Measurements from ENCODE around the gene ZNF536. TPM values are rescaled to one million over a fixed set of nuclear protein-coding genes. Genes with fewer than 3 reads are reported as not detected.
"Not testable (repeated sequence)": the region's sequence is repeated elsewhere in the genome, so short reads cannot be mapped to it uniquely, and the experiment has no call there.

Gene ZNF536
- total RNA-seq, 1 donor from 2014 or later = not detected

DNA sequence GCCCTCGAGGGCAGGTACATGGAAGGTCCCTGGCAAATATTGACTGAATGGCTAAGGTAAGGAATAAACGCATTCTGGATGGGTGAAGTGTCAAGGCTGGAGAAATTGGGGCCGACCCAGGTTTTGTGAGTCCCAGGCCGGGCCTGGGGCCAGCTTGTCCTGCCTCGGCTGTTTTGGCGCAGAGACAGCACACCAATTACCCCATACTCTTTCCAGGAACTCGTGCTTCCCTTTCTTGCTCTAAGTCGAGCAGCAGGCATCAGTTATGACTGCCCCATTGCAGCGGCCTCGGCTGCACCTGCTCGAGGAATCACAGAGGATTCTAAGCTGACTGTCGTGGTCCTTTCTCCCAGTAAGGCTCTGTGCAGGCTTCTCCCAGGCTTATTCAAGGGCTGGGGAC is 67.1 kb downstream of the ZNF536 start:
- Mint-ChIP-seq H3K36me3 (ENCODE audit: low read depth) (no peaks in the 10 kb centered on the region), H3K9me3 (no peaks in the 10 kb centered on the region), H3K27me3 (no peaks in the 10 kb centered on the region), H3K27ac (no peak overlapping the region), H3K4me1 (no peaks in the 10 kb centered on the region), H3K4me3 (no peak overlapping the region)
- intact Hi-C loops (cut with micrococcal nuclease) = no loop called here
- no peak for DNase-seq

- H3K27me3 Mint-ChIP-seq = no peaks in the 10 kb centered on the region
- DNase-seq = no peak
- no peak overlapping the region for H3K4me3 Mint-ChIP-seq
- no peak overlapping the region for H3K27ac Mint-ChIP-seq
- H3K36me3 Mint-ChIP-seq (ENCODE audit: low read depth) = no peaks in the 10 kb centered on the region
- no peaks in the 10 kb centered on the region for H3K9me3 Mint-ChIP-seq
- no peaks in the 10 kb centered on the region for H3K4me1 Mint-ChIP-seq
- intact Hi-C loops (cut with micrococcal nuclease) = no loop called here
Measured at GRCh38 chr19:30441011-30441410, 68.8 kb downstream of the ZNF536 start.

GRCh38 chr19:30442674-30443073 is 70.5 kb downstream of the ZNF536 start:
- H3K27me3 Mint-ChIP-seq = no peaks in the 10 kb centered on the region
- no peak overlapping the region for H3K27ac Mint-ChIP-seq
- no peaks in the 10 kb centered on the region for H3K4me1 Mint-ChIP-seq
- no peaks in the 10 kb centered on the region for H3K36me3 Mint-ChIP-seq (ENCODE audit: low read depth)
- intact Hi-C loops (cut with micrococcal nuclease) = no loop called here
- H3K4me3 Mint-ChIP-seq = no peak overlapping the region
- no peak for DNase-seq
- H3K9me3 Mint-ChIP-seq = no peaks in the 10 kb centered on the region

DNA sequence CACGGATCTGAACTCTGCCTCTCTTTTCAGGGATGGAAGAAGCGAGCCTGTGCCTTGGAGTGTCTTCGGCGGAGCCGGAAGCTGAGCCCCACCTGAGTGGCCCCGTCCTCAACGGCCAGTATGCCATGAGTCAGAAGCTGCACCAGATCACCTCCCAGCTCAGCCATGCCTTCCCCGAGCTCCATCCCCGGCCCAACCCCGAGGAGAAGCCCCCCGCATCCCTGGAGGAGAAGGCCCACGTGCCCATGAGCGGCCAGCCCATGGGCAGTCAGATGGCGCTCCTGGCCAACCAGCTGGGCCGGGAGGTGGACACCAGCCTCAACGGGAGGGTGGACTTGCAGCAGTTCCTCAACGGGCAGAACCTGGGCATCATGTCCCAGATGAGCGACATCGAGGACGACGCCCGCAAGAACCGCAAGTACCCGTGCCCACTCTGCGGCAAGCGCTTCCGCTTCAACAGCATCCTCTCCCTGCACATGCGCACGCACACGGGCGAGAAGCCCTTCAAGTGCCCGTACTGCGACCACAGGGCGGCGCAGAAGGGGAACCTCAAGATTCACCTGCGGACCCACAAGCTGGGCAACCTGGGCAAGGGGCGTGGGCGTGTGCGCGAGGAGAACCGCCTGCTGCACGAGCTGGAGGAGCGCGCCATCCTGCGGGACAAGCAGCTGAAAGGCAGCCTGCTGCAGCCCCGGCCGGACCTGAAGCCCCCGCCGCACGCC is 71.5 kb downstream of the ZNF536 start:
- no peaks in the 10 kb centered on the region for H3K36me3 Mint-ChIP-seq (ENCODE audit: low read depth)
- no peaks in the 10 kb centered on the region for H3K9me3 Mint-ChIP-seq
- no peaks in the 10 kb centered on the region for H3K4me1 Mint-ChIP-seq
- no peaks in the 10 kb centered on the region for H3K27me3 Mint-ChIP-seq
- no peak for DNase-seq
- H3K4me3 Mint-ChIP-seq = no peak overlapping the region
- no peak overlapping the region for H3K27ac Mint-ChIP-seq
- intact Hi-C loops (cut with micrococcal nuclease) = no loop called here

- no peaks in the 10 kb centered on the region for H3K27me3 Mint-ChIP-seq
- intact Hi-C loops (cut with micrococcal nuclease) = no loop called here
Measured at GRCh38 chr19:30444253-30444671, 72.1 kb downstream of the ZNF536 start.

GRCh38 chr19:30444686-30445232 is 72.6 kb downstream of the ZNF536 start:
- Mint-ChIP-seq H3K9me3 (no peaks in the 10 kb centered on the region), H3K27ac (no peak overlapping the region), H3K4me1 (no peaks in the 10 kb centered on the region), H3K36me3 (ENCODE audit: low read depth) (no peaks in the 10 kb centered on the region), H3K27me3 (peaks cover under 1% of the 10 kb centered on the region), H3K4me3 (no peak overlapping the region)
- intact Hi-C loops (cut with micrococcal nuclease) = no loop called here
- DNase-seq = no peak

More at GRCh38 chr19:30444253-30444671, 72.1 kb downstream of the ZNF536 start:
- no peaks in the 10 kb centered on the region for H3K4me1 Mint-ChIP-seq
- no peaks in the 10 kb centered on the region for H3K9me3 Mint-ChIP-seq
- H3K4me3 Mint-ChIP-seq = no peak overlapping the region
- H3K27ac Mint-ChIP-seq = no peak overlapping the region
- H3K36me3 Mint-ChIP-seq (ENCODE audit: low read depth) = no peaks in the 10 kb centered on the region
- DNase-seq = no peak

- peaks cover 2% of the 10 kb centered on the region for H3K27me3 Mint-ChIP-seq
- intact Hi-C loops (cut with micrococcal nuclease) = no loop called here
- H3K27ac Mint-ChIP-seq = no peak overlapping the region
- no peaks in the 10 kb centered on the region for H3K36me3 Mint-ChIP-seq (ENCODE audit: low read depth)
- no peaks in the 10 kb centered on the region for H3K9me3 Mint-ChIP-seq
- no peak overlapping the region for H3K4me3 Mint-ChIP-seq
- DNase-seq = no peak
- H3K4me1 Mint-ChIP-seq = no peaks in the 10 kb centered on the region
Measured at GRCh38 chr19:30445385-30445784, 73.2 kb downstream of the ZNF536 start.

- H3K4me1 Mint-ChIP-seq; H3K9me3 Mint-ChIP-seq; H3K27ac Mint-ChIP-seq; H3K36me3 Mint-ChIP-seq (ENCODE audit: low read depth); H3K4me3 Mint-ChIP-seq; intact Hi-C loops (cut with micrococcal nuclease); DNase-seq; H3K27me3 Mint-ChIP-seq: not testable (repeated sequence)
Measured at GRCh38 chr19:30446120-30446519, 73.9 kb downstream of the ZNF536 start.

GRCh38 chr19:30446850-30447552 is 74.8 kb downstream of the ZNF536 start:
- Mint-ChIP-seq H3K36me3 (ENCODE audit: low read depth) (no peaks in the 10 kb centered on the region), H3K4me1 (no peaks in the 10 kb centered on the region), H3K27ac (no peak overlapping the region), H3K9me3 (no peaks in the 10 kb centered on the region), H3K27me3 (peaks cover 2% of the 10 kb centered on the region), H3K4me3 (no peak overlapping the region)
- intact Hi-C loops (cut with micrococcal nuclease) = no loop called here
- DNase-seq = no peak

- no peaks in the 10 kb centered on the region for H3K4me1 Mint-ChIP-seq
- no peak overlapping the region for H3K27ac Mint-ChIP-seq
- intact Hi-C loops (cut with micrococcal nuclease) = no loop called here
- no peak for DNase-seq
- no peaks in the 10 kb centered on the region for H3K9me3 Mint-ChIP-seq
- H3K36me3 Mint-ChIP-seq (ENCODE audit: low read depth) = no peaks in the 10 kb centered on the region
- H3K27me3 Mint-ChIP-seq = peaks cover 2% of the 10 kb centered on the region
- no peak overlapping the region for H3K4me3 Mint-ChIP-seq
Measured at GRCh38 chr19:30447553-30447870, 75.3 kb downstream of the ZNF536 start.

GRCh38 chr19:30448386-30449077 is 76.3 kb downstream of the ZNF536 start:
- no peak for DNase-seq
- Mint-ChIP-seq H3K4me3 (no peak overlapping the region), H3K36me3 (ENCODE audit: low read depth) (no peaks in the 10 kb centered on the region), H3K9me3 (no peaks in the 10 kb centered on the region), H3K27me3 (peaks cover 2% of the 10 kb centered on the region), H3K4me1 (no peaks in the 10 kb centered on the region), H3K27ac (no peak overlapping the region)
- intact Hi-C loops (cut with micrococcal nuclease) = no loop called here

DNA sequence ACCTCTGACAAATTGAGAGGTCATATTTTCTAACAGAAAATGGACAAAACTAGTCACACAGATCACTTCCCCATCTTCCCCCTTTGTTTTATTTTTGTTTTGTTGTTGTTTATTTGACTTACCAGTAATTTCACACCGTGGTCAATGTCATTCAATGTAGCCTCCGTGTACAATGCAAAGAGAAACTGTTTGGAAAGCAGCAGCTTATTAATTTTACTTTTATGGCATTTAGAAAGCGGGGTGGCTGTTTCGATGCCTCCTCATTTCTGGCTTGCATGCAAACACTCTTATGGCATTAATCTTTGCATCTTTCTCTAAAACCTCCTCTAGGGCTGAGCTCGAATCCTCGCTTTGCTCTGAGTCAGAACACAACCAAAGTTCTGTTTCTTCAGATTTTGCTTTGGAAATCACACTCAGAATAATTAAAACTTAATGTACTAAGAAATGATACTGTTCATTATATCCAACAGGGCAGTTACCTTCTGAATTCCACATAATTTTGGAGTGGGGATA is 77.0 kb downstream of the ZNF536 start:
- peaks cover 2% of the 10 kb centered on the region for H3K27me3 Mint-ChIP-seq
- no peaks in the 10 kb centered on the region for H3K36me3 Mint-ChIP-seq (ENCODE audit: low read depth)
- DNase-seq = no peak
- intact Hi-C loops (cut with micrococcal nuclease) = no loop called here
- H3K4me3 Mint-ChIP-seq = no peak overlapping the region
- no peak overlapping the region for H3K27ac Mint-ChIP-seq
- no peaks in the 10 kb centered on the region for H3K4me1 Mint-ChIP-seq
- H3K9me3 Mint-ChIP-seq = no peaks in the 10 kb centered on the region

GRCh38 chr19:30449673-30450072 is 77.5 kb downstream of the ZNF536 start:
- no peaks in the 10 kb centered on the region for H3K36me3 Mint-ChIP-seq (ENCODE audit: low read depth)
- intact Hi-C loops (cut with micrococcal nuclease) = no loop called here
- H3K27me3 Mint-ChIP-seq = peaks cover 2% of the 10 kb centered on the region
- no peak for DNase-seq
- no peak overlapping the region for H3K4me3 Mint-ChIP-seq
- H3K9me3 Mint-ChIP-seq = no peaks in the 10 kb centered on the region
- no peak overlapping the region for H3K27ac Mint-ChIP-seq
- no peaks in the 10 kb centered on the region for H3K4me1 Mint-ChIP-seq

GRCh38 chr19:30450100-30450499 is 77.9 kb downstream of the ZNF536 start:
- Mint-ChIP-seq H3K4me3 (no peak overlapping the region), H3K4me1 (no peaks in the 10 kb centered on the region), H3K36me3 (ENCODE audit: low read depth) (no peaks in the 10 kb centered on the region), H3K9me3 (no peaks in the 10 kb centered on the region), H3K27ac (no peak overlapping the region), H3K27me3 (peaks cover 2% of the 10 kb centered on the region)
- no peak for DNase-seq
- intact Hi-C loops (cut with micrococcal nuclease) = no loop called here

Data from activated CD4-positive, alpha-beta T cell treated with anti-CD3 and anti-CD28 coated beads, Interleukin-2, amount 10 ng/mL, durations not matched to agents 24 days and 14 days (primary cell).